Activated gamma-delta T cell treated with anti-CD3 and anti-CD28 coated beads, Interleukin-2, amount 50 U/mL, for 16 hours (primary cell): ENCODE data around the gene WRAP53.
A peak's percentile ranks its signal among the peaks of the same experiment; 100 is the strongest.

Source experiments
- DNase-seq: peaks from one replicate; pipeline ENCODE4 v3.0.0-alpha.2; 2020; ENCODE audit warnings: low read depth

WRAP53 gene

GRCh38 chr17:7684851-7685532 is 3.3 kb upstream of the WRAP53 start:
- no peak for DNase-seq

GRCh38 chr17:7685533-7686221 is 2.6 kb upstream of the WRAP53 start:
- peak; percentile 79 for DNase-seq

- DNase-seq, result peak; percentile 70
These were observed 1.8 kb upstream of the WRAP53 start for GRCh38 chr17:7686222-7687071.

- DNase-seq, result peak; percentile 84
These were observed 987 bp upstream of the WRAP53 start, which contains the start of gene TP53 for GRCh38 chr17:7687072-7687907. Gene TP53, minus strand, starts transcription at chr17:7687490. Its CDS starts 10,896 bp downstream, at chr17:7676594.

- no peak for DNase-seq
These were observed 585 bp downstream of the WRAP53 start for GRCh38 chr17:7688808-7689316.

GRCh38 chr17:7695586-7695985 is 7.3 kb downstream of the WRAP53 start:
- DNase-seq, result no peak

GRCh38 chr17:7697828-7698588 is 9.7 kb downstream of the WRAP53 start:
- DNase-seq, result no peak

- no peak for DNase-seq
These were observed 12.2 kb downstream of the WRAP53 start for GRCh38 chr17:7700510-7700909.

GRCh38 chr17:7701681-7702080 is 13.4 kb downstream of the WRAP53 start:
- no peak for DNase-seq

GRCh38 chr17:7702776-7703175 is 14.5 kb downstream of the WRAP53 start:
- DNase-seq, result no peak

- no peak for DNase-seq
These were observed 15.6 kb downstream of the WRAP53 start for GRCh38 chr17:7703584-7704479.

- DNase-seq, result no peak
These were observed 16.5 kb downstream of the WRAP53 start, which contains the start of gene EFNB3 for GRCh38 chr17:7704601-7705268. Gene EFNB3, plus strand, starts transcription at chr17:7705202. Its CDS starts 397 bp downstream, at chr17:7705599.

GRCh38 chr17:7705269-7706255 is 17.3 kb downstream of the WRAP53 start:
- DNase-seq, result no peak

GRCh38 chr17:7706631-7707354 is 18.5 kb downstream of the WRAP53 start:
- DNase-seq, result no peak

GRCh38 chr17:7707446-7707845 is 19.2 kb downstream of the WRAP53 start:
- DNase-seq, result no peak

GRCh38 chr17:7707858-7708750 is 19.8 kb downstream of the WRAP53 start:
- DNase-seq, result no peak
